Tibial artery (tissue), 4 donors: ENCODE data around the gene ABTB2.
A peak's percentile ranks its signal among the peaks of the same experiment; 100 is the strongest.
"Not testable (repeated sequence)": the region's sequence is repeated elsewhere in the genome, so short reads cannot be mapped to it uniquely, and the experiment has no call there.

Source experiments
- DNase-seq, 2 donors: peaks; one replicate each; pipeline ENCODE4 v3.0.0-alpha.2; 2019
- H3K27ac ChIP-seq, 2 donors: fragments of 200-600 bp; sonication (generic) in 1 of 2; 1 replicate in 1 of 2; 2 replicates in 1 of 2; pipeline ENCODE4 v1.5.1; 2018 to 2019; ENCODE audit warnings: mild to moderate bottlenecking in 1 of 2
- H3K27me3 ChIP-seq, 2 donors: fragments of 200-600 bp; sonication (generic) in 1 of 2; one replicate each; pipeline versions ENCODE4 v1.5.1 to v1.6.0; 2016 to 2019
- H3K36me3 ChIP-seq, 3 donors: fragments of 200-600 bp; sonication (generic) in 2 of 3; one replicate each; pipeline ENCODE4 v1.5.1; 2016 to 2019; ENCODE audit warnings: mild to moderate bottlenecking in 2 of 3
- H3K4me1 ChIP-seq, 4 donors: fragments of 200-600 bp; sonication (generic) in 2 of 4; 1 replicate in 3 of 4; 2 replicates in 1 of 4; pipeline ENCODE4 v1.5.1; 2016 to 2019
- H3K4me3 ChIP-seq, 2 donors: fragments of 200-600 bp; sonication (generic) in 1 of 2; 1 replicate in 1 of 2; 2 replicates in 1 of 2; pipeline ENCODE4 v1.5.1; 2018 to 2019; ENCODE audit warnings: mild to moderate bottlenecking in 2 of 2
- H3K9me3 ChIP-seq, 3 donors: fragments of 200-600 bp; sonication (generic) in 1 of 3; one replicate each; pipeline ENCODE4 v1.5.1; 2016 to 2019
- CTCF ChIP-seq, 2 experiments: fragments of 200-600 bp in 1 of 2; fragments of 450-650 bp in 1 of 2; IDR thresholded peaks; one replicate each; pipeline ENCODE4 v1.5.1; 2017 to 2019; ENCODE audit warnings: antibody characterized with exemption in 2 of 2, mild to moderate bottlenecking in 1 of 2, moderate library complexity in 1 of 2
- intact Hi-C: fragments of 100-400 bp; cut with DNase I; formaldehyde crosslinking; loops from one replicate; pipeline ENCODE4 v1.15.0; 2023; ENCODE audit warnings: low total_unique reads

The ABTB2 gene

DNA sequence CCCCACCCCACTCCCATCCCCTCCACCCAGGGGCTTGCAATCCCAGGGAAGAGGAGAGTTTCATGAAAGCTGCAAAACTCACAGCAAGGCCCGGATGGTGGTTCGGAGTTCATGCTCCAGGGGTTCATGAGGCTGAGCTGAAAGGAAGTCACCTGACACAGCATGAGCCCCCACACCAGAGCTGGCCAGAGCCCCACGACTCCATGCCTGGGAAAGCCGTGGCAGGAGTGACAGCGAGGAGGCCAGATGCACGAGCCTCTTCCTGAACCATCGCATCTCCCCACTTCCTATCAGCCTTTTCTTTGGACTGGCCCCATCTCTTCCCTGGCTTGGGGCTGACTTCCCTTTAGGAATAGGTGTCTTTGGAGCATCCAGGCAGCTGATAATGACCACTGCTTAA is 105.8 kb downstream of the ABTB2 start:
- Histone ChIP-seq H3K4me3 (no peak overlapping the region), H3K36me3 (no peaks in the 10 kb centered on the region), H3K9me3 (no peaks in the 10 kb centered on the region), H3K27ac (peak overlapping the region; percentile 74 to 76), H3K27me3 (no peaks in the 10 kb centered on the region), H3K4me1 (peaks cover 0 to 45% (median 19%) of the 10 kb centered on the region in 4 donors)
- no peak for TF ChIP-seq CTCF (IDR thresholded peaks at IDR 0.05)
- no peak for DNase-seq
- intact Hi-C loops: no loop called here

GRCh38 chr11:34251589-34251980 is 106.2 kb downstream of the ABTB2 start:
- TF ChIP-seq CTCF (IDR thresholded peaks at IDR 0.05): no peak
- no peaks in the 10 kb centered on the region for H3K9me3 ChIP-seq
- H3K27me3 ChIP-seq: no peaks in the 10 kb centered on the region
- DNase-seq: no peak
- peak overlapping the region; percentile 74 to 76 for H3K27ac ChIP-seq
- peak overlapping the region; percentile 30 to 39 for H3K4me3 ChIP-seq
- H3K36me3 ChIP-seq: no peaks in the 10 kb centered on the region
- peaks cover 0 to 44% (median 19%) of the 10 kb centered on the region in 4 donors for H3K4me1 ChIP-seq
- intact Hi-C loops: no loop called here

DNA sequence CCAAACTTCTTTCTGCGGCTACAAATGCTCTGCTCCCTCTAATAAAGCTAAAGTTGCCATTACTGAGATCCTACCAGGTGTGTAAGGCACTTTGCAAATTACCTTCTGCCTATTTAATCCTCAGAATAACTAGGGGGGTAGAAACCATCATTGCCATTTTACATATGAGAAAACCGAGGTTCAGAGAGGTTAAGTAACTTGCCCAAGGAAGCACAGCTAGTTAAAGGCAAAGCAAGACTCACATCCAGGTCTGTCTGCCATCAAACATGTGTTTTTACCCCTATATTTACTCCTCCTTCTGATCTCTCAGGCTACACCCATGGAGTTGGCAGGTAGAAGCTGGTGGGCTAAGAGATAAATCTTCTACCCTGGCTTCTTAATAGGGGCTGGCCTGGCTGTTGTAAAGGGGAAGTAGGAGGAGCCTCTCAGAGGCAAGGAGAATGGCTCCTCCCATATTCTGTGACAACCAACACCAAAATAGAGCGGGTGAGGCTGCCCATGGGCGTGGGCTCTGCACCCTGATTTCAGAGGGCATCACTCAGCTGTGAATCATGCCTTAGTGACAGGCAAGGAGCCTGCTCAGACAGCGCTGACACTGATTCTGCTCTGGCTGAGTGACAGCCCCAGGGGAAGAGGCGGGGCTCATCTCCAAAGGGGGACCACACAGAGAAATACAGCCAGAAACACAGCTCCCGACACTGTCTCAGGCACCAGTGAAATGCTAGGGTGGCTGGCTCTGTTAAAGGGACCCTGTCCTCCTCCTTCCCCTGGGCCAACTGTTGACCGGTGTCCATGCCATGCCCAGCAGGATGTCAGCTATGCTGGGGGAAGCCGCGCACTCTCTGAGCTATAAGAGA is 106.8 kb downstream of the ABTB2 start:
- DNase-seq: peak; percentile 55 to 87
- no peak for TF ChIP-seq CTCF (IDR thresholded peaks at IDR 0.05)
- Histone ChIP-seq H3K27me3 (no peaks in the 10 kb centered on the region), H3K9me3 (no peaks in the 10 kb centered on the region), H3K36me3 (no peaks in the 10 kb centered on the region), H3K4me3 (peak overlapping the region; percentile 30 to 39), H3K4me1 (peaks cover 0 to 38% (median 19%) of the 10 kb centered on the region in 4 donors), H3K27ac (peak overlapping the region; percentile 74 to 76)
- intact Hi-C loops: no loop called here

- H3K4me3 ChIP-seq: no peak overlapping the region
- DNase-seq: no peak
- intact Hi-C loops: no loop called here
Observed at GRCh38 chr11:34250211-34250610, 107.6 kb downstream of the ABTB2 start.

DNA sequence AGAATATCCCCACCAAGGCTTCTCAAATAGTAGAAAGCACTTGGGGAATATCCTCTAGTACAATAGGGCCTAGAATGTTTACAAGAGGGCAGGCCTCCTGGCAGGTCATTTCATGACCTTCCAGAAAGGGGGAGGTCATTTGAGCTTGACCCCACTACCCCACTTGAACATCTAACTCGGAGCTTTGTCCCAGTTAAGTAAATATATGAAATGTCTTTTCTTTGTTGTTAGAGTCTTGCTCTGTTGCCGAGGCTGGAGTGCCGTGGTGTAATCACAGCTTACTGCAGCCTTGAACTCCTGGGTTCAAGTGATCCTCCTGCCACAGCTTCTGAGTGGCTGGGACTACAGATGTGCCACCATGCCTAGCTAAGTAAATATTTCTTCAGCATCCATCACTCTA is 108.4 kb downstream of the ABTB2 start:
- no peaks in the 10 kb centered on the region for H3K36me3 ChIP-seq
- H3K4me3 ChIP-seq: no peak overlapping the region
- H3K27me3 ChIP-seq: no peaks in the 10 kb centered on the region
- no peak for DNase-seq
- H3K27ac ChIP-seq: peak overlapping the region in 1 of 2 donors; percentile 16
- intact Hi-C loops: no loop called here
- no peak for TF ChIP-seq CTCF (IDR thresholded peaks at IDR 0.05)
- H3K4me1 ChIP-seq: peaks cover 0 to 43% (median 19%) of the 10 kb centered on the region in 4 donors
- H3K9me3 ChIP-seq: no peaks in the 10 kb centered on the region

More at GRCh38 chr11:34250211-34250610, 107.6 kb downstream of the ABTB2 start:
- Histone ChIP-seq H3K36me3 (no peaks in the 10 kb centered on the region), H3K27me3 (no peaks in the 10 kb centered on the region), H3K9me3 (no peaks in the 10 kb centered on the region), H3K4me1 (peaks cover 0 to 39% (median 19%) of the 10 kb centered on the region in 4 donors), H3K27ac (peak overlapping the region; percentile 74 to 76)
- no peak for TF ChIP-seq CTCF (IDR thresholded peaks at IDR 0.05)

- H3K36me3 ChIP-seq, H3K4me3 ChIP-seq, H3K9me3 ChIP-seq, intact Hi-C loops, H3K27ac ChIP-seq, DNase-seq, H3K27me3 ChIP-seq: not testable (repeated sequence)
- peaks cover 0 to 47% (median 19%) of the 10 kb centered on the region in 4 donors for H3K4me1 ChIP-seq
Observed at GRCh38 chr11:34246511-34246910, 111.3 kb downstream of the ABTB2 start.
